IMR-90 (cell line): ENCODE results near the gene BDH1. TPM values are rescaled to one million over a fixed set of nuclear protein-coding genes. Genes with fewer than 3 reads are reported as not detected.

Experiments
- ATAC-seq: fragments of 200-7000 bp; cut with Tn5 transposase; 2 replicates; pipeline ENCODE4 v1.9.1; 2020; ENCODE audit warnings: low read depth, mild to moderate bottlenecking, moderate library complexity
- BruUV-seq: library from RNA; stranded (reverse); fragments of 400-500 nt; replicated peaks from 2 replicates; lab custom pipeline; 2021; lab: Mats Ljungman, UMichigan
- CTCF ChIA-PET: fragments of 300-600 bp; formaldehyde crosslinking; extraction: SDS; loops from one replicate; lab custom pipeline; 2021; ENCODE audit warnings: antibody characterized with exemption; lab: Yijun Ruan, JAX
- POLR2A ChIA-PET: fragments of 300-600 bp; sonication (Branson Sonifier 250); formaldehyde crosslinking; loops from one replicate; lab custom pipeline; 2022; ENCODE audit warnings: antibody characterized with exemption; ENCODE audit not compliant: unreplicated experiment; lab: Charles Lee
- DNase-seq: peaks from one replicate; pipeline ENCODE4 v3.0.0; 2013
- H2AFZ ChIP-seq: replicated peaks from 2 replicates; pipeline ENCODE3; 2013; ENCODE audit warnings: low read length, mild to moderate bottlenecking; ENCODE audit not compliant: poor library complexity
- H2AK5ac ChIP-seq: 2 replicates; pipeline ENCODE4 v1.6.1; 2013; ENCODE audit warnings: low read depth, low read length, inconsistent platforms
- H2AK9ac ChIP-seq: replicated peaks from 2 replicates; pipeline ENCODE3; 2013; ENCODE audit warnings: mild to moderate bottlenecking, low read depth, low read length, moderate library complexity; ENCODE audit not compliant: poor library complexity
- H2BK120ac ChIP-seq: 2 replicates; pipeline ENCODE4 v1.6.1; 2013; ENCODE audit warnings: low read depth, low read length, inconsistent platforms
- H2BK15ac ChIP-seq: 3 replicates; pipeline ENCODE4 v1.6.1; 2013; ENCODE audit warnings: low read depth, low read length, inconsistent platforms
- H2BK20ac ChIP-seq: 2 replicates; pipeline ENCODE4 v1.6.1; 2013; ENCODE audit warnings: low read depth, mild to moderate bottlenecking, inconsistent platforms, low read length, moderate library complexity
- H2BK5ac ChIP-seq: 2 replicates; pipeline ENCODE4 v1.6.1; 2013; ENCODE audit warnings: mild to moderate bottlenecking, low read depth, low read length, inconsistent platforms; ENCODE audit not compliant: poor library complexity, severe bottlenecking
- H3K14ac ChIP-seq: replicated peaks from 2 replicates; pipeline ENCODE4 v1.6.1; 2013; ENCODE audit warnings: low read depth, low read length, inconsistent platforms
- H3K18ac ChIP-seq: 2 replicates; pipeline ENCODE4 v1.6.1; 2013; ENCODE audit warnings: low read depth, low read length, control low read depth
- H3K23ac ChIP-seq: 2 replicates; pipeline ENCODE4 v1.6.1; 2013; ENCODE audit warnings: low read depth, low read length, inconsistent platforms
- H3K27ac ChIP-seq: 2 replicates; pipeline ENCODE4 v1.5.1; 2013; ENCODE audit warnings: mild to moderate bottlenecking, control low read depth, low read length; ENCODE audit not compliant: insufficient read depth
- H3K27me3 ChIP-seq: 2 replicates; pipeline ENCODE4 v1.6.1; 2013; ENCODE audit warnings: low read length; ENCODE audit not compliant: control insufficient read depth, insufficient read depth
- H3K36me3 ChIP-seq: 2 replicates; pipeline ENCODE4 v1.6.1; 2013; ENCODE audit warnings: low read length, mixed read lengths; ENCODE audit not compliant: control insufficient read depth, insufficient read depth
- H3K4ac ChIP-seq: 2 replicates; pipeline ENCODE4 v1.6.1; 2013; ENCODE audit warnings: low read depth, low read length, inconsistent platforms
- H3K4me1 ChIP-seq: 2 replicates; pipeline ENCODE4 v1.6.1; 2013; ENCODE audit warnings: low read length, mixed read lengths; ENCODE audit not compliant: control insufficient read depth, insufficient read depth
- H3K4me2 ChIP-seq: 2 replicates; pipeline ENCODE4 v1.6.1; 2013; ENCODE audit warnings: low read depth, mild to moderate bottlenecking, control low read depth, low read length, moderate library complexity
- H3K4me3 ChIP-seq: 2 replicates; pipeline ENCODE4 v1.5.1; 2013; ENCODE audit warnings: low read depth, mild to moderate bottlenecking, control low read depth, low read length, moderate library complexity; ENCODE audit not compliant: insufficient read depth
- H3K56ac ChIP-seq: 2 replicates; pipeline ENCODE4 v1.6.1; 2013; ENCODE audit warnings: low read length, inconsistent platforms; ENCODE audit not compliant: insufficient read depth; ENCODE audit errors: extremely low read depth
- H3K79me1 ChIP-seq, 2 experiments: 2 replicates each; pipeline ENCODE4 v1.6.1; 2013; ENCODE audit warnings: low read length in 2 of 2, inconsistent platforms in 1 of 2, low read depth in 1 of 2
- H3K9ac ChIP-seq: 2 replicates; pipeline ENCODE4 v1.6.1; 2013; ENCODE audit warnings: low read depth, low read length, control low read depth
- H3K9me1 ChIP-seq: 2 replicates; pipeline ENCODE4 v1.6.1; 2013; ENCODE audit warnings: low read length, inconsistent platforms; ENCODE audit not compliant: insufficient read depth
- H3K9me3 ChIP-seq: 2 replicates; pipeline ENCODE4 v1.6.1; 2013; ENCODE audit warnings: low read length; ENCODE audit not compliant: control insufficient read depth, insufficient read depth
- H4K20me1 ChIP-seq: 2 replicates; pipeline ENCODE4 v1.6.1; 2013; ENCODE audit warnings: low read length, inconsistent platforms; ENCODE audit not compliant: insufficient read depth
- H4K5ac ChIP-seq: 2 replicates; pipeline ENCODE4 v1.6.1; 2013; ENCODE audit warnings: mild to moderate bottlenecking, low read depth, low read length, control low read depth
- H4K8ac ChIP-seq, 2 experiments: 2 replicates each; pipeline ENCODE4 v1.6.1; 2013; ENCODE audit warnings: low read depth in 2 of 2, low read length in 2 of 2, control low read depth in 1 of 2, inconsistent platforms in 1 of 2
- H4K91ac ChIP-seq: 2 replicates; pipeline ENCODE4 v1.6.1; 2013; ENCODE audit warnings: low read depth, low read length, inconsistent platforms; ENCODE audit not compliant: insufficient read depth
- BHLHE40 ChIP-seq: fragments of 150-350 bp; IDR thresholded peaks from 2 replicates; pipeline ENCODE4 v1.6.1; 2016; ENCODE audit warnings: mild to moderate bottlenecking, low read depth, low read length
- CEBPB ChIP-seq: IDR thresholded peaks from 2 replicates; pipeline ENCODE4 v1.6.1; 2012; ENCODE audit warnings: low read depth, low read length, improper control_type of control experiment
- CHD1 ChIP-seq: IDR thresholded peaks from 2 replicates; pipeline ENCODE4 v1.6.1; 2012; ENCODE audit warnings: low read depth, low read length, improper control_type of control experiment
- CTCF ChIP-seq: conservative IDR thresholded peaks from 2 replicates; pipeline ENCODE4 v1.5.1; 2012; ENCODE audit warnings: mild to moderate bottlenecking, low read depth, low read length, improper control_type of control experiment
- MAZ ChIP-seq: IDR thresholded peaks from 2 replicates; pipeline ENCODE4 v1.6.1; 2012; ENCODE audit warnings: low read depth, mild to moderate bottlenecking, low read length, improper control_type of control experiment, moderate library complexity, borderline replicate concordance
- NFE2L2 ChIP-seq: fragments of 150-350 bp; IDR thresholded peaks from 2 replicates; pipeline ENCODE4 v1.6.1; 2016; ENCODE audit warnings: low read depth, mild to moderate bottlenecking, low read length
- POLR2A ChIP-seq: IDR thresholded peaks from 2 replicates; pipeline ENCODE4 v1.6.1; 2012; ENCODE audit warnings: mild to moderate bottlenecking, low read depth, low read length
- RAD21 ChIP-seq: IDR thresholded peaks from 2 replicates; pipeline ENCODE4 v1.6.1; 2012; ENCODE audit warnings: low read length, improper control_type of control experiment
- RCOR1 ChIP-seq: IDR thresholded peaks from 2 replicates; pipeline ENCODE4 v1.6.1; 2012; ENCODE audit warnings: mild to moderate bottlenecking, low read length, improper control_type of control experiment; ENCODE audit not compliant: insufficient replicate concordance
- WGBS, 2 experiments: methylation state at CpG; one replicate each; pipeline versions ENCODE4 v1.1.5 to v1.1.7; 2013; ENCODE audit warnings: missing lambda C conversion rate in 2 of 2; ENCODE audit not compliant: insufficient read length in 1 of 2; ENCODE audit errors: extremely low coverage in 2 of 2; 5-methylcytosine and 5-hydroxymethylcytosine counted together
- dilution Hi-C: fragments of 300-500 bp; cut with HindIII; formaldehyde crosslinking; loops from one replicate; pipeline ENCODE4 v1.14.3; 2018; ENCODE audit warnings: low sequenced_read_pairs; ENCODE audit not compliant: unreplicated experiment
- in situ Hi-C: fragments of 300-500 bp; cut with MboI; formaldehyde crosslinking; loops from 3 replicates; pipeline ENCODE4 v1.14.3; 2019; ENCODE audit warnings: low sequenced_read_pairs, inconsistent platforms, mixed read lengths
- intact Hi-C: fragments of 100-400 bp; cut with micrococcal nuclease; formaldehyde crosslinking; loops from 2 replicates; pipeline ENCODE4 v1.10.0; 2022
- polyA plus RNA-seq, 3 experiments: library from polyadenylated mRNA; depleted of rRNA; stranded (reverse); fragments of >200 nt; gene quantifications; 2 replicates each; pipeline ENCODE4 v1.2.3, GENCODE V29; 2012; ENCODE audit warnings: low replicate concordance in 1 of 3
- total RNA-seq: library from RNA; depleted of rRNA; stranded (reverse); fragments of >200 nt; gene quantifications from 2 replicates; pipeline ENCODE4 v1.2.3, GENCODE V29; 2012

The BDH1 gene
- total and polyA plus RNA-seq, 2 of the 4 experiments (the other 2 are of a cell fraction): 2.7 to 4.4 TPM

GRCh38 chr3:197495999-197496745 is 59.6 kb downstream of the BDH1 start (continued):
- no peak for TF ChIP-seq NFE2L2

GRCh38 chr3:197495499-197495898 is 60.3 kb downstream of the BDH1 start:
- Histone ChIP-seq H2BK5ac (no peak overlapping the region), H3K56ac (no peak overlapping the region), H3K4me2 (no peak overlapping the region), H3K27me3 (0 out of 2 replicates have a peak, but pooled peaks cover 5% of the 10 kb centered on the region), H4K20me1 (no peaks in the 10 kb centered on the region), H4K91ac (no peak overlapping the region), H3K4me3 (no peak overlapping the region), H3K27ac (no peak overlapping the region), H3K23ac (no peak overlapping the region), H3K14ac (no peak overlapping the region), H4K5ac (no peak overlapping the region), H3K9me1 (peaks cover 5% of the 10 kb centered on the region), H2AK5ac (no peak overlapping the region), H2AK9ac (no peak overlapping the region), H3K9ac (no peak overlapping the region), H2BK15ac (no peak overlapping the region), H2BK120ac (no peak overlapping the region), H3K36me3 (no peaks in the 10 kb centered on the region), H3K9me3 (no peaks in the 10 kb centered on the region), H3K79me1 (no peaks in the 10 kb centered on the region), H3K4me1 (peaks cover 6% of the 10 kb centered on the region), H3K18ac (no peak overlapping the region), H2AFZ (no peak overlapping the region), H3K4ac (no peak overlapping the region), H4K8ac (no peak overlapping the region), H2BK20ac (no peak overlapping the region)
- in situ Hi-C loops: no loop called here
- ATAC-seq (no peak), DNase-seq (no peak)
- ChIA-PET CTCF (interaction anchor here (0.6 kb wide), 1 partner anchor 25 kb away, joined by 4 read pairs; no protein-coding TSS in a partner anchor), POLR2A (no interaction called here)
- WGBS, 2 experiments: no CpG with 5 or more reads among the region's 5 CpGs
- no peak for TF ChIP-seq RAD21
- TF ChIP-seq RCOR1: no peak
- no peak for TF ChIP-seq CTCF
- TF ChIP-seq CEBPB: no peak
- no peak for TF ChIP-seq POLR2A
- no peak for TF ChIP-seq BHLHE40
- TF ChIP-seq CHD1: no peak
- no peak for TF ChIP-seq NFE2L2
- no peak for TF ChIP-seq MAZ
- dilution Hi-C loops: no loop called here
- intact Hi-C loops: no loop called here
- no TSS peak for BruUV-seq
